Measurements from ENCODE around the gene ZNF516.
"Not testable (repeated sequence)": the region's sequence is repeated elsewhere in the genome, so short reads cannot be mapped to it uniquely, and the experiment has no call there.

The ZNF516 gene

DNA sequence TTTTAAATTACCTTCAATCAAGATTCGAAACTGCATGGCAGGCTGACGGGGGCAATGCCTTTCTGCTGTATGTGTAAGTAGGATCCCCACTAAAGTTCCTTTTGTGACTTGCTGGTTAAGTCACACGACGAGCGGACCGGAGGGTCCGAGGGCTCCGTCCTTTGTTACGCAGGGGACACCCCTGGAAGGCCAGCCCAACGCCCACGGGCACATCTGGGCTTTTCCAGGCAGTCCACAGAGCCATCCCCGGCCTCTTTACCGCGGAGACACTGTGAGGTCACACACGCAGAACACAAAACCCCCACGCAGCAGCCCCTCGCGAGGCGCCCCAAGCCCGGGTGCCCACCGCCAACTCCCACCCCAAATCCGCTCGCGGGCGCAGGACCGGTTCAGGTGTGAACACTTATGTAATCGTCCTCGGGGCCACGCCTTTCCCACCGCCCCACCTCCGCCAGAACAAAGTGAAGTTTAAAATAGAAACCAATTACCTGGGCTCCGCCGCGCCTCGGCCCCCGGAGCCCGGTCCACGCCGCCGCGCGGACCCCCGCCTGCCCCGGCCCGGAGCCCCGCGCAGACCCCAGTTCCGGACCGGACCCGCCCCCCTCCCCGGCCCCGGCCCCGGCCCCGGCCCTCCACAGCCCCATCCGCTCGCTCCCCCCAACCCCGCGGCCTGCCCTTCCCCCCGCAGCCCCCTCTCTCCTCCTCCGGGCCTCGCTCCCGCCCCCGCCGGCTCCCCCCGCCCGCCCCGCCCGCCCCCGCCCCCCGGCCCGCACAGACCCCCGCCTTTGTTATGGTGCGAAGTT, 4.2 kb downstream of the ZNF516 start:
- DNase-seq (ENCODE audit: low read depth, low spot score): no peak

DNA sequence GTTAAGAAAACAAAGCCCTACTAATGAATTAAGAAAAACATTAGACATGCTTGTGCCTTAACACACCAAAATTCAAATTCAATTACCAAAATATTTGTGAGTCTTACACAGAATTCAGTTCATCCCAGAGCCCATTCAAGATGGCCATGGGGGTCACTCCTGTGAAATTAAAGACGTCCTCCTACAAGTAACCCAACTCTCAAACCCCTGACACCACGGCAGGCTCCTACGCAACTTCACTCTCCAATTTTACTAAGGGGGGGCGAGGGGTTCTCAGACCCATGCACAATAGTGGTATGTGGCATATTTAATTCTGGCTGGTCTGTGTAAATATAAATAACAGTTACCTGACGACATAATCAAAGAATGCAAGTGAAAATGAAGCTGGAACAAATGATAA, 5.0 kb downstream of the ZNF516 start:
- DNase-seq (ENCODE audit: low read depth, low spot score): no peak

DNA sequence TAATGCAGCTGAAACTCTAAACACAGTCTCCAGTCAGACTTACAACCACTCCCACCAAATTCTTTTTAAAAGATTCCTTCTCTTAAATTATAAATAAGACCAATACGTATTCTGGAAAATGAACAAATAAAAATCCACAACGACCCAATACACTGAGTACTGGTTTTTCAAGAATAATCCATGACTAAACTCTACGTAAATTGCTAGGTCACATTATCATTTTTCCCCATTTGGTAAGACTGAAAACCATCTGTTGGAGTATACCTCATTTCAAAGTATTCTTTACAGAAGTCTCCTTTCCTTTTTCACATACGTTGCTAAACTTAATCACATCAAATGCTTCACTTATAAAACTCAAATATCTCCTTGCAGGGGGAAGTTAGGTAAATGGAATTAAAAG, 6.0 kb downstream of the ZNF516 start:
- no peak for DNase-seq (ENCODE audit: low read depth, low spot score)

DNA sequence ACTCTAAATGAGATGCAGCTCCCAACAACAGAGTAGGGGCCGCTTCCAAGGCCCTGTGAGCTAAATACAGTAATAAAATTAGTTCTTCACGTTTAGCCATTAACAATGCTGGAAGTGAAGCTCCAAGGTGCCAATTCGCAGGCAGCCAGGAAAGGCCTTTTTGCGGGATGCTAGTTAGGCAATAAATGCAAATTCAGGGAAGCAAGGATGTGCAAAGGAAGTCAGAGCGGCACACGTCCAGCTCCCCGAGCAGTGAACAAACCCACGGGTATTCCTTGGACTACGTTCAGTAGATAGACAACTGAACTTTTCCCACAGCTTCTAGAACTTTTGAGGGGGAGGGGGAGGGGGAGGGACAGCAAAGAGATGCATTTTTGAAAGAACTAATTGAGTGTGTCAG, 6.9 kb downstream of the ZNF516 start:
- no peak for DNase-seq (ENCODE audit: low read depth, low spot score)

DNA sequence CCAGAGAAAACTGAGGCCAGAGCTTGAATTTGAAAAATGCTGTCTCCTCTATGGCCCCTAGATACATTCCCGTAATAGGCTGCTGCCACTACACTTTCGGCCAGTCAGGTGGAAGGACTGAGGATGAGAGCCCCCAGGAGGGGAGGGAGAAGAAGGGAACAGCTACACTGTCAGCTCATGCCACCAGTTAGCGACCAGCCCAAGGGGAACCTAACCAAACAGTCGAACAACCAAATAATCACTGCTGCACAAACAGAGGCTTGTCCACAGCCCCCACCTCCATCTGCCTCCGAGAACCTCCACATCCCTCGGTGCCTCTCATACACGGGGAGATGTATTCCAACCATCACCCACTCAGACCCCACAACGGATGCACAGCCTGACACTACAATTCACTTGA, 7.3 kb downstream of the ZNF516 start:
- no peak for DNase-seq (ENCODE audit: low read depth, low spot score)

DNA sequence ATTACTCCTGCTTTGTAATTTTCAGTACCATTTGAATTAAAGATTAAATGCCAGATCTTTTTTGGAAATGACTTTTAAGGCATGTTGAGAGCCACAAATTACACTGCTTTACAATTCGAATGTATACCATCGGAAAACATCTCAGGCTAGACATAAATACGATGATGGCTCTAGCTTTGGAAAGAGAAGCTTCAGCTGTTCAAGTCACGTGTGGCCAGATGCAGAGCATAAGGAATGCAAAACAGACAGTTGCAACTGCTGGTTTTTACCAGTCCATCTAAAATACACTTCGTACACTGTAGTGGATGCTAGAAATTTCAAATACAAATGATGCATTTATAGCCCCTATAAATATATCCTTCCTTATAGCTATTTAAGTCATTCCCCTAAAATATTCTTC, 8.0 kb downstream of the ZNF516 start:
- no peak for DNase-seq (ENCODE audit: low read depth, low spot score)

DNA sequence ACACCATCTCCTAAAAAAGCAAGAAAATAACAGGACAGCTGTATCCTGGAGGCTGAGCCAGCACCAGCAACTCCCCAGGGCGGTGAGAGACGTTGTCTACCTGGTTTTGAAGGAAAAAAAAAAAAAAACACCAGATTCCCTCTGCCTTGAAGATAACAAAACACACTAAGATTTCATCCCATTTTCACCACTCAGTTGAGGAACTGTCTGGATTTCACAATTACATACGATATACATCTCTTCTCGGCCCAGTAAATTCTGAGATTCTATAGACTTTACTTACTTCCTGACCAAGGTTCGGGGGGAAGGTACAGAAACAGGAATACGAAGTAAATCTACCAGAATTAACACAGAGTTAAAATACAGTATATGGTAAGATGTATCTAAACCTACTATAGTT, 8.5 kb downstream of the ZNF516 start:
- DNase-seq (ENCODE audit: low read depth, low spot score): no peak

DNA sequence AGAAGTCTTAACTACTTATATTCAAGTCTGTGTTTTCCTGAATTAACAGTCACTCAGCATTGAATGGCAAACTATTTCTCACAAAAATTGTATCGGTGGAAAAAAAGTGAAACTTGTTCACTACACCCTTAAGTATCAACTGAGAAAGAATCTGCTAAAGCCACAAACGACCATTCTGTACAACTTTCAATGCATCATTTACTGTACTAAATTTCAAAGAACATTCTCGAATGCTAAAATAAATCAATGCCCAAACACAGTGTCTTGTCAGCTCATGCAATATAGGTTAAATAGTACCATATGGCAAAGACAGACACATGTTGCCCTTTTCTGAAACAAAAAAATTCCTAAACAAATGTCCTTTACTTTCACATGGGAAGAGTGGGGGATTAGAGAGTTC, 9.0 kb downstream of the ZNF516 start:
- no peak for DNase-seq (ENCODE audit: low read depth, low spot score)

DNA sequence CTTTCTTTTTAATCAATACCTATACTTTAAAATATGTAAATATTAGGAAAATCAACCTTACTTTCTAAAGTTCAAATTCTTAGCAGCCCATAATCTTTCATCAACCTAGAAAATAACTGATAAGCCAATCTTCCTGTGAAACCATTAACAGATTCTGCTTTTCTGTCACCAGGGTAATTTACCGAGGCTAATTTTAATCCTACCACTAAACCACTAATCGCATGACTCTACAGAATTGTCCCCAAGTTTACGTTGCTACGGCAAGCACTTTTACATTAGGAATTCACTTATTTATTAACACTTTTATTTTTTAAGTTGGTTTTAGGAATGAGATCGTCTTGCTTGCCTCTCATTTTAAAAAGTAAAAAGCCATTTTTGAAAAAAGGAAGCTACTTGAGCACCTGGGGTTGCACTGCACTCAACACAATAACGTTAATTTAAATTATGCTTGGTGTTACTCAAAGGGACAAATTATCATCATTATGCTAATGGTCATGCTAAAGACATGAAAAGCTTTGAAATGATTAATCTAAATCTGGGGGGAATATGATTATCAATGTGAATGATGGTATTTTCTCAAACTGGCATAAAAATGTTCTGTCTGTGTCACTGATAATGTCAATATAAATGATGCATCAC, 10.2 kb downstream of the ZNF516 start:
- DNase-seq (ENCODE audit: low read depth, low spot score): no peak

DNA sequence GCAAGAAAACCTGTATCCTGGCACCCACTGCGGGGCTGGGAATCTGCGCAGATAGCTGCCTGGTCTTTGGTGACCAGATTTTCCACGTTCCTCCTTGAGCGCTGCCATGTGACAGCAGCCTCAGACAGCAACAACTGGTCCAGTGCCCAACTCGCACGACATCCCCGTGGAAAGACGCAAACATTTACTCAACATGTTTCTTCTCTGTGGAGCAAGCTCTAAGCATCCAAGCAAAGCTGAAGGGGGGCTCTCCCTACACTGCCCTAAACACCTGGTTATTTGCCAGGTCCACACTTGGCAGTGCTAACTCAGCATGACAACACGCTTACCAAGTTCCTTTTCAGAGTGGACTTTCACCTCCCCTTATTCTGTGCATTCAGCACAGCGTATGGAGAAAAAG, 11.3 kb downstream of the ZNF516 start:
- no peak for DNase-seq (ENCODE audit: low read depth, low spot score)

DNA sequence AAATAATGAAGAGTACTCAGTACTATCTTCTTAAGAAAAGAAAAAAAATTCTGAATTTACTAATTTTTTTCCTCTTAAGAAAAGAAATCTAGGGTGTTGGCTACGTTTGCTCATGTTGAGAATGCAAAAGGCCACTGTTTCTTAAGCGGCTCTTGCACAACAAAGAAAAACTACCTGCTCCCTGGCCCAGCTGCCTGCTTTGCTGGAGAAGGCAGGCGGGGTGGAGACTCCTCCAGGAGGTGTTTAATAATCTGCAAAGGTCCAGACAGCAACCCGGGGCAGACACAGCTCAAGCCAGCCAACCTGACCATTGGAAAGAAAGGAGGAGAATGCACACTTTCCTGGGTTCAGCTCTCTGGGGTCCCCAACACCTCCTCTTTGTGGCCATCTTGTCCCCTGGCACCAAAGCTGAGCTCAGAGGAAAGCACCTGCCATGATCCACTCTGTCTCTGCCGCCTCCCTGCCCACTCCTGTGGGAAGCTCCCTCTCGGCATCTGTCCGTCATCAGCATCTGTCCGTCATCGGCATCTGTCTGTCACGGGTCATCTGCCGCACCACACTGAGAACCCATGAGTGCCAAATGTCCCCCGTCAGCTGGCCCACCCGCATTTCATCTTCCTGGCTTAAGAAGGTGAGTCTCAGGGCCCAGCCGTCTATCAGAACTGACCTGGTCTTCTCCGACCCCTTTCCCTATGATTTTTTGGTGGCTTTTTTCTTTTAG, 11.9 kb downstream of the ZNF516 start:
- no peak for DNase-seq (ENCODE audit: low read depth, low spot score)

DNA sequence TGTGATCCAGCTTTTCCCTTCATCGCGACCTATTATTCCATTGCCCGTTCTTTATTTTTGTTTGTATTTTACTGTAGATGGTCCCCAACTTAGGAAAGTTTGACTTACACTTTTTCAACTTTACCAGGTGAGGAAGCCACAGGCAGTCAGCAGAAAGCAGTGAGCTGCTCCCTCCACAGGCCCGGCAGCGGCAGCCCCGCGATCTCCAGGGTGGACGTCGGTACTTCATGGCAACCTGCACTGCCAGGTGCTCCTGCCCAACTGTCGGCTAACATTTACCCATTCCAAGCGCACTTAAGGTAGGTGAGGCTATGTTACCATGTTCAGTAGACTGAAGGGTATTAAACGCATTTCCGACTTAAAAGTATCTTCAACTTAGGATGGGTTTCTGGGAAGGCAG, 12.8 kb downstream of the ZNF516 start:
- no peak for DNase-seq (ENCODE audit: low read depth, low spot score)

DNA sequence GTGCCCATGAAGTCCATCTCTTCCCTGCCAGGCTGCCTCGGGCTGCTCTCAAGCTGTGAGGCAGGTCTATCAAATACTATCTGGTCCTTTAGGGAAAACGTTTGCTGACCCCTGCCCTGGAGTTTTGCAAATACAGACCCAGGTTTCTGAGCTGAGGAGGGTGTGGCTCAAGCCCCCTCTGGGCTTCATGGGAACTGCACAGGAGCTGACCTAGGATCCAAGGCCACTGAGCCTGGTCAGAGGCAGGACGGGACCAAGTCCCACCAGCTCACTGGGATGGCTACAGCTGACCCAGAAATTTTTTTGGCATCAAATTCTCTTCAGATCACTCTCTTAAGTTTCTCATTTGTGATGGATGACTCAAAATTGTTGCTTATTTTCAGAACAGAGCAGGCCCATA, 14.1 kb downstream of the ZNF516 start:
- DNase-seq (ENCODE audit: low read depth, low spot score): no peak

DNA sequence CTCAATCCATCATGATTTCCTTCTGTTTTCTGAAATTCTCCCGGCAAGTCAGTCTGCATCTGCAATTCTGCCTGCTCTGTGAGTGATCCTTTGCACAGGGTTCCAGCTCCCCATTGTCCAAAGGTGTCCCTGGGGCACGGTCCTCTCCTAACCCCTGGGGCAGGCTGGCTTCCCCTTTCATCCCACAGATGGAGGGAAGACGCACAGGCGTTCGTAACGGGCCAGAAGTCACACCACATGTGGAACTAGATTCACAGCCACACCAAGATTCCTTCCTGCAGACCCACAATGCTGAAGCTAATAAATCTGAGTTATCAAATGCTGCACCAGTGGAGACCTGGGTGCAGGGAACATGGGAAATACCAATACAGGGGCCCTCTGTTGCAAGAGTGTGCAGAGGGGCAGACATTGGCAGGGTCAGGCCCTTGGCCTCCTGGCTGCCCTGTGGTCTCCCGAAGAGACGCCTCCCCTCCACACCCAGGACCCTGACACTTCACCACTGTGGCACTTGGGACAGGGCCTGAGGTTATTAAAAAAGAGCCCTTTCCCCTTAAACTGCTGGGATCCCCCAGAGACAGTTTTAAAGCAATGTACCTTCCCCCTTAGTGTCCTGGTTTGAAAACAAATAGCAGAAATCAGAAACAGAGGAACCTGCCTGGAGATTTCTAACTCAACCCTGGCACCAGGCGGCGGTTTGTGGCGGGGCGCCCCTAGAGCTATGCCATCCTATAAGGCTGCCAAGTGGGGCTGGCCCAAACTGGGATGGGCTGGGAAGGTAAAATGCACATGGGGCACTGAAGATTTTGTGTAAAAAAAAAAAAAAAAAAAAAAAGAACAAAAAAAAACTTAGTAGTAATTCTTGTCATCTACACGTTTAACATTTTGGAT, 15.4 kb downstream of the ZNF516 start:
- no peak for DNase-seq (ENCODE audit: low read depth, low spot score)

DNA sequence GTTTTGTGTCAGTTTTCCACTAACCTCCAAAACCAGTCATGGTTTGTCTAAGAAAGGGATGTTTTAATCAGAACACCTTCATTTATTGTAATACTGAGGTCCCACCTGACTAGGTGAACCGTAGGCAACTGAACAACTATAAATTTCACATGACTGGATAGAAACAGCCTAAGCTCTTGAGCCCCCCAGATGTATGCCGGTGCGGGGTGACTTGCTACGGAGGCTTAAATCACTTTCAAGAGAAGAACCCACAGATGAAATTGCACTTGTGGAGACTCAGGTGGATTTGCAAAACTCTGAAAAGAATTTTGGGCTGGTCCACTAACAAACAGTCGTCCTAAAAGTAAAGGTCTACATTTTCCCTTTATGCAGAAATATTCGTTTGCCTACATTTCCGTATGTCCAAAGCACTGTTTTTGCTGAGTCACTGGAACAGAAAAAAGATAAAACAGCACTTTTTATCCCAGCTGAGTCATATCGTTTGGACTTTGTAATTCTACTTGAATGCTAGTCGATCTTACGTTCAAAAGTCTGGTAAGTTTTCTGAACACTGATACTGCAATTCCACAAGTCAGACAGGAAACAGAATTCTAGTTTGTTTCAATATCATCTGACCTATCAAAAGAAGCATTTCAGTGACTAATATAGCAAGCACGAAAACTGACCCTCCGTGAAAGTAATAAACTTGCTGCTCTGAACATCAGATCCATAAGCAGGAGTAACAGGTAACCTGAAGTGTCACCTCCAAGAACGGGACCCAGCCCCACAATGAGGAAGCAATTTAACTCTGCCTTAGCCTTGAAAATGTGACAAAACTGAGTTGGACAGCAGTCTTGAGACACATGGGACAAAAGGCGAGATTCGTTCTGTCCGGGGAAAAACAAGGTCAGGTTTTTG, 18.1 kb downstream of the ZNF516 start:
- DNase-seq (ENCODE audit: low read depth, low spot score): no peak

DNA sequence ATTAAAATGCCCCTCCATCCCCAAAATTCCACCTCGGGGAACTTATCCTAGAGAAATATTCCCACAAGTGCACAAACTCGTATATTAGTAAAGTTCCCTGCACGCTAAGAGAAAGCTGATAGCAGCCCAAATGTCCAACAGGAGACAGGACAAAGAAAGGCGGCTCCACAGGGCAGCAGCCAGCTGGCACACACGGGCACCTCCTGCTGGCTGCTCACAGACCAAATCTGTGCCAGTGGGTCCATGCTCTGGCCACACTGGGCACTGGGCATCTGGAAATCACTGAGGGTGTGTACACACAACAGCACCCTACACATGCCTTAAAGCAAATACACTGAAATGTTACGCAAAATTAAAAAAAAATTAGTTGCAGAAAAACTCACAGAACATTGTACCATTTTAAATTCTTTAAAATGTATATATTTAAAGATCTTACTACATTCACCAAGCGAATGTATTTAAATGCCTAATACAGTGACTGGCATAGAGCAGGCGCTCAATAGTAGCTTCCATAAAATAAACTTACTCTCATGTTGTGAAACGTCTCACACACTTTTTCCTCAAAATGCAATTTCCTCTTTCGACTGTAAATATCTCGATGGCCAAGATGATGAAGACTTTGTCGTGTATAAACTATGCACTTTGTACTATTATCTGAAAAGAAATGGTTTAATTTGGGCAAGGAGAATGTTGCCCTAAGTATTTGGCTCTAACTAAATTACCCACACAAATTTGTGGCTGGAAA, 19.4 kb downstream of the ZNF516 start:
- no peak for DNase-seq (ENCODE audit: low read depth, low spot score)

DNA sequence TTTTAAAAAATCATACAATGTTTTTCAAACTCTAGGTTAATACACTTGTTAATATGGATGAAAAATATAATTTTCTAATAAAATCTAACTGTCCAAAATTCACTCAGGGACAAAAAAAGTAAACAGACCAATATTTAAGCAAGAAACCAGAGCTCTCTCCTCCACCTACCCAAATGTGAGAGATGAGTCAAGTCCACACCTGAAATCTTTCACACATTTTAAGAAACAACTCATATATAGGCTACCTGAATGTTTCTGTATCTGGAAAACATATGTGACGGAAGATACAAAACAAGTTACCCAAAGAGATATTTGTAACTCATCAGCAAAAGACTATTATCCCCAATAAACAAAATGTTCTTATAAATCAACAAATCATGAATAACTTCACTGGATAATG, 20.2 kb downstream of the ZNF516 start:
- no peak for DNase-seq (ENCODE audit: low read depth, low spot score)

DNA sequence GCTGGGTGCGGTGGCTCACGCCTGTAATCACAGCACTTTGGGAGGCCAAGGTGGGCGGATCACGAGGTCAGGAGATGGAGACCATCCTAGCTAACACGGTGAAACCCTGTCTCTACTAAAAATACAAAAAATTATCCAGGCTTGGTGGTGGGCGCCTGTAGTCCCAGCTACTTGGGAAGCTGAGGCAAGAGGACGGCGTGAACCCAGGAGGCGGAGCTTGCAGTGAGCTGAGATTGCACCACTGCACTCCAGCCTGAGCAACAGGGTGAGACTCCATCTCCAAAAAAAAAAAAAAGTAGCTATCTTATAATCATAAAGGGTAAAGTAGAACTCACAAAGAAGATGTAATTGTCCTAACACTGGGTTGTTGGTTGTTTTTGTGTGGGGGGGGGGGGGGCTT, 21.5 kb downstream of the ZNF516 start:
- not testable (repeated sequence) for DNase-seq (ENCODE audit: low read depth, low spot score)

DNA sequence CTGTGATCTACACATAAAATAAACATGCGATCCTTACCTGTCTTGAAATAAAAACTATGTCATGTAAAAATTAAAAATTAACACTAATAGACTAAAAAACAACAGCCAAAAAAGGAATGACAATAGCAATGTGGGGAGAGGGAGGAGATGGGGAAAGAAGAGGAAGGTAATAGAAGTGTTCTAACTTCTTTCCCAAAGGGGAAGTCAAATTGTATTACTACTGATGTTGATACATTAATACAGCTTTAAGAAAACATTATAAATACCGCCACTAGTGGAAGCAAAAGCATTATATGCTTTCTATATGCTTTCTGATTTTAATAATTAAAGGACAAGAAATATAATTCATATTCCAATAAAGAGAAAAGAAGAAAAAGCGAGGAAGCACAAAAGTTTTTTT, 22.2 kb downstream of the ZNF516 start:
- no peak for DNase-seq (ENCODE audit: low read depth, low spot score)

DNA sequence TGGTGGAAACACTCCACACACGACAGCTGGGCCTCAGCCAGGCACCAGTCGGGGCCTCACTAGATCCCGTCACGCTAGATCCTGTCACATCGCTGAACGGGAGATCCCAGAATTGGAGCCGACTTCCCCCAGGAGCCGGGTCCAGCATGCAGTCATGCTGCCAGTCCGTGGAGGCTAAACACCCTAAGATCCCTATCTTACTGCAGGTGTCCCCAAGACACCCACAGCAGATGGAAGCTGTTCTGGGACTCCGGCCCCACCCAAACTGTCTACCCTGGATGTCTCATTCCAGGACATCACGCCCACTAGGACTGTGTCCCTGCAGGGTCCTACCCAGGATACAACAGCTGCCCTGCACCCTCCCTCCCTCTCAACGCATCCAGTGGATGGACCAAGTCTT, 23.4 kb downstream of the ZNF516 start:
- no peak for DNase-seq (ENCODE audit: low read depth, low spot score)
